ENCODE results near the gene CHI3L1. TPM values are rescaled to one million over a fixed set of nuclear protein-coding genes. Genes with fewer than 3 reads are reported as not detected.

The CHI3L1 gene
- polyA plus RNA-seq, 1 of the 3 experiments (the other 2 are of a cell fraction): not detected

DNA sequence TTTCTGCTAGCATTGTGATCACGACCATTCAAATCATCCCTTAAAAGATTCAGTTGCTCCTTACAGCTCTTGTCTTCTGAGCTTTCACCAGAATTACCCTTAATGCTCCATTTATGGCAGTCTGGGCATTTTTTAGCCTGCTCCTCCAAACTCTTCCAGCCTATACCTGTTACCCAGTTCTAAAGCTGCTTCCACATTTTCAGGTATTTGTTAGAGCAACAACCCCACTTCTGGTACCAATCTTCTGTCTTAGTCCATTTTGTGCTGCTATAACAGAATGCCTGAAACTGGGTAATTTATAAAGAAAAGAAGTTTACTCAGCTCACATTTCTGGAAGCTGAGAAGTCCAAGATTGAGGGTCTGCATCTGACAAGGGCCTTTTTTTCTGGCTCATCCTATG, 28.1 kb downstream of the CHI3L1 start:
- Histone ChIP-seq H3K4me3 (ENCODE audit: low read depth in 2 of 2, low read length in 1 of 2) (no peak overlapping the region), H3K9ac (no peak overlapping the region), H3K27ac (ENCODE audit: low read depth in 2 of 2, low read length in 1 of 2) (no peak overlapping the region), H3K4me1 (ENCODE audit: control insufficient read depth in 1 of 2, insufficient read depth in 2 of 2, low read depth in 1 of 2, low read length in 1 of 2) (peaks cover 12 to 13% of the 10 kb centered on the region in 2 experiments), H3K36me3 (replicated peaks in 1 of 2; ENCODE audit: control insufficient read depth in 1 of 2, insufficient read depth in 2 of 2, low read length in 1 of 2) (no peaks in the 10 kb centered on the region), H3K9me3 (no peaks in the 10 kb centered on the region), H3K4me2 (no peak overlapping the region), H3K79me2 (ENCODE audit: insufficient read depth) (no peaks in the 10 kb centered on the region), H3K27me3 (ENCODE audit: insufficient read depth) (no peaks in the 10 kb centered on the region), H3K9me2 (no peaks in the 10 kb centered on the region), H4K20me1 (ENCODE audit: insufficient read depth) (no peaks in the 10 kb centered on the region), H2AFZ (ENCODE audit: low read depth) (no peak overlapping the region), H3F3A (replicated peaks; ENCODE audit: insufficient read depth) (no peaks in the 10 kb centered on the region)
- TF ChIP-seq RCOR1 (IDR thresholded peaks at IDR 0.05; ENCODE audit: low read length) (no peak), EP300 (IDR thresholded peaks at IDR 0.05; ENCODE audit: borderline replicate concordance in 1 of 2, low read depth in 1 of 2, low read length in 1 of 2) (no peak), FOSL2 (IDR thresholded peaks at IDR 0.05; ENCODE audit: borderline replicate concordance, low read depth) (no peak), JUND (IDR thresholded peaks at IDR 0.05) (no peak), YY1 (IDR thresholded peaks at IDR 0.05; ENCODE audit: low read depth) (no peak), SMC3 (IDR thresholded peaks at IDR 0.05; ENCODE audit: low read depth, low read length) (no peak)
- TF ChIP-seq, protein P1, sequence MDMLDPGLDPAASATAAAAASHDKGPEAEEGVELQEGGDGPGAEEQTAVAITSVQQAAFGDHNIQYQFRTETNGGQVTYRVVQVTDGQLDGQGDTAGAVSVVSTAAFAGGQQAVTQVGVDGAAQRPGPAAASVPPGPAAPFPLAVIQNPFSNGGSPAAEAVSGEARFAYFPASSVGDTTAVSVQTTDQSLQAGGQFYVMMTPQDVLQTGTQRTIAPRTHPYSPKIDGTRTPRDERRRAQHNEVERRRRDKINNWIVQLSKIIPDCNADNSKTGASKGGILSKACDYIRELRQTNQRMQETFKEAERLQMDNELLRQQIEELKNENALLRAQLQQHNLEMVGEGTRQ (IDR thresholded peaks at IDR 0.05; ENCODE audit: borderline replicate concordance, low read depth, low read length): no peak
- TF ChIP-seq, protein P2, sequence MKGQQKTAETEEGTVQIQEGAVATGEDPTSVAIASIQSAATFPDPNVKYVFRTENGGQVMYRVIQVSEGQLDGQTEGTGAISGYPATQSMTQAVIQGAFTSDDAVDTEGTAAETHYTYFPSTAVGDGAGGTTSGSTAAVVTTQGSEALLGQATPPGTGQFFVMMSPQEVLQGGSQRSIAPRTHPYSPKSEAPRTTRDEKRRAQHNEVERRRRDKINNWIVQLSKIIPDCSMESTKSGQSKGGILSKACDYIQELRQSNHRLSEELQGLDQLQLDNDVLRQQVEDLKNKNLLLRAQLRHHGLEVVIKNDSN (IDR thresholded peaks at IDR 0.05; ENCODE audit: borderline replicate concordance, low read depth): no peak
- CTCF ChIA-PET: interaction anchor here (1.3 to 3.0 kb wide), 4 partner anchors 10 to 57 kb away, joined by 5 to 12 read pairs (median 9); no protein-coding TSS in a partner anchor
- no peak for DNase-seq
- WGBS (ENCODE audit: low lambda C conversion rate): 50% methylated on average over 1 of the region's 1 CpG
- POLR2A ChIA-PET: no interaction called here

DNA sequence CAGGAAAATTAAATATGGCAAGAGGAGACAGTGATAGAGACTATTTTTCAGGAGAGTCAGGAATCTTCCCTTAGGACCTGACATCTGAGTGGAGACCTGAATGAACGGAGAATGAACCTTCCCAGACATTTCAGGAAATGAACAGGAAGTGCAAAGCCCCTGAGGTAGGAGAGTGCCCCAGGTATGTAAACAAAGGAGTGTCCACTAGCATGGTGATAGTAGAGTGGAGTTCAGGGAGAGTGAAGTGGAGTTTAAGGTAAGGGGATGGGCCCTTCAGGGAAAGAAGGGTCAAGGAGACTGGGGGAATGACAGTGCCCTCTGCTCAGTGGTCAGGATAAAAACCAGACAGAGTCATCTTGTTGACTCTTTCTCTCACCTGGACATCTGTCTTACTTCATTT, 30.2 kb downstream of the CHI3L1 start:
- Histone ChIP-seq H3K36me3 (replicated peaks in 1 of 2; ENCODE audit: control insufficient read depth in 1 of 2, insufficient read depth in 2 of 2, low read length in 1 of 2) (no peaks in the 10 kb centered on the region), H4K20me1 (ENCODE audit: insufficient read depth) (no peaks in the 10 kb centered on the region), H3K9me2 (no peaks in the 10 kb centered on the region), H3K9me3 (no peaks in the 10 kb centered on the region), H3K4me1 (ENCODE audit: control insufficient read depth in 1 of 2, insufficient read depth in 2 of 2, low read depth in 1 of 2, low read length in 1 of 2) (peaks cover 28% of the 10 kb centered on the region in 2 experiments), H2AFZ (ENCODE audit: low read depth) (no peak overlapping the region), H3K79me2 (ENCODE audit: insufficient read depth) (no peaks in the 10 kb centered on the region), H3F3A (replicated peaks; ENCODE audit: insufficient read depth) (no peaks in the 10 kb centered on the region), H3K9ac (no peak overlapping the region), H3K27me3 (ENCODE audit: insufficient read depth) (no peaks in the 10 kb centered on the region), H3K27ac (ENCODE audit: low read depth in 2 of 2, low read length in 1 of 2) (no peak overlapping the region), H3K4me2 (no peak overlapping the region), H3K4me3 (ENCODE audit: low read depth in 2 of 2, low read length in 1 of 2) (no peak overlapping the region)
- ChIA-PET CTCF (interaction anchor here (2.9 to 3.0 kb wide), 2 partner anchors 8 to 60 kb away, joined by 10 to 12 read pairs; no protein-coding TSS in a partner anchor), POLR2A (no interaction called here)
- no peak for DNase-seq
- 81% methylated on average over 1 of the region's 1 CpG for WGBS (ENCODE audit: low lambda C conversion rate)
- TF ChIP-seq TEAD4 (IDR thresholded peaks at IDR 0.05; ENCODE audit: borderline replicate concordance, insufficient read depth) (no peak), RAD21 (IDR thresholded peaks at IDR 0.05; ENCODE audit: low read length) (no peak), RCOR1 (IDR thresholded peaks at IDR 0.05; ENCODE audit: low read length) (no peak), FOXJ3 (CRISPR knock-in tag; IDR thresholded peaks at IDR 0.05) (no peak), CHD2 (IDR thresholded peaks at IDR 0.05; ENCODE audit: low read length, partially characterized antibody) (no peak), TCF12 (IDR thresholded peaks at IDR 0.05) (no peak), SIN3A (IDR thresholded peaks at IDR 0.05; ENCODE audit: borderline replicate concordance, low read depth, low read length) (no peak), EZH2phosphoT487 (IDR thresholded peaks at IDR 0.05; ENCODE audit: borderline replicate concordance, low read depth) (no peak), GABPA (IDR thresholded peaks at IDR 0.05; ENCODE audit: low read depth) (no peak), POLR2AphosphoS5 (IDR thresholded peaks at IDR 0.05; ENCODE audit: low read depth, low read length) (no peak)
- TF ChIP-seq, protein P3, sequence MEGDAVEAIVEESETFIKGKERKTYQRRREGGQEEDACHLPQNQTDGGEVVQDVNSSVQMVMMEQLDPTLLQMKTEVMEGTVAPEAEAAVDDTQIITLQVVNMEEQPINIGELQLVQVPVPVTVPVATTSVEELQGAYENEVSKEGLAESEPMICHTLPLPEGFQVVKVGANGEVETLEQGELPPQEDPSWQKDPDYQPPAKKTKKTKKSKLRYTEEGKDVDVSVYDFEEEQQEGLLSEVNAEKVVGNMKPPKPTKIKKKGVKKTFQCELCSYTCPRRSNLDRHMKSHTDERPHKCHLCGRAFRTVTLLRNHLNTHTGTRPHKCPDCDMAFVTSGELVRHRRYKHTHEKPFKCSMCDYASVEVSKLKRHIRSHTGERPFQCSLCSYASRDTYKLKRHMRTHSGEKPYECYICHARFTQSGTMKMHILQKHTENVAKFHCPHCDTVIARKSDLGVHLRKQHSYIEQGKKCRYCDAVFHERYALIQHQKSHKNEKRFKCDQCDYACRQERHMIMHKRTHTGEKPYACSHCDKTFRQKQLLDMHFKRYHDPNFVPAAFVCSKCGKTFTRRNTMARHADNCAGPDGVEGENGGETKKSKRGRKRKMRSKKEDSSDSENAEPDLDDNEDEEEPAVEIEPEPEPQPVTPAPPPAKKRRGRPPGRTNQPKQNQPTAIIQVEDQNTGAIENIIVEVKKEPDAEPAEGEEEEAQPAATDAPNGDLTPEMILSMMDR (IDR thresholded peaks at IDR 0.05): no peak
- TF ChIP-seq, protein P4, sequence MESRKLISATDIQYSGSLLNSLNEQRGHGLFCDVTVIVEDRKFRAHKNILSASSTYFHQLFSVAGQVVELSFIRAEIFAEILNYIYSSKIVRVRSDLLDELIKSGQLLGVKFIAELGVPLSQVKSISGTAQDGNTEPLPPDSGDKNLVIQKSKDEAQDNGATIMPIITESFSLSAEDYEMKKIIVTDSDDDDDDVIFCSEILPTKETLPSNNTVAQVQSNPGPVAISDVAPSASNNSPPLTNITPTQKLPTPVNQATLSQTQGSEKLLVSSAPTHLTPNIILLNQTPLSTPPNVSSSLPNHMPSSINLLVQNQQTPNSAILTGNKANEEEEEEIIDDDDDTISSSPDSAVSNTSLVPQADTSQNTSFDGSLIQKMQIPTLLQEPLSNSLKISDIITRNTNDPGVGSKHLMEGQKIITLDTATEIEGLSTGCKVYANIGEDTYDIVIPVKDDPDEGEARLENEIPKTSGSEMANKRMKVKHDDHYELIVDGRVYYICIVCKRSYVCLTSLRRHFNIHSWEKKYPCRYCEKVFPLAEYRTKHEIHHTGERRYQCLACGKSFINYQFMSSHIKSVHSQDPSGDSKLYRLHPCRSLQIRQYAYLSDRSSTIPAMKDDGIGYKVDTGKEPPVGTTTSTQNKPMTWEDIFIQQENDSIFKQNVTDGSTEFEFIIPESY (IDR thresholded peaks at IDR 0.05; ENCODE audit: borderline replicate concordance, low read depth): no peak
- TF ChIP-seq, protein P5, sequence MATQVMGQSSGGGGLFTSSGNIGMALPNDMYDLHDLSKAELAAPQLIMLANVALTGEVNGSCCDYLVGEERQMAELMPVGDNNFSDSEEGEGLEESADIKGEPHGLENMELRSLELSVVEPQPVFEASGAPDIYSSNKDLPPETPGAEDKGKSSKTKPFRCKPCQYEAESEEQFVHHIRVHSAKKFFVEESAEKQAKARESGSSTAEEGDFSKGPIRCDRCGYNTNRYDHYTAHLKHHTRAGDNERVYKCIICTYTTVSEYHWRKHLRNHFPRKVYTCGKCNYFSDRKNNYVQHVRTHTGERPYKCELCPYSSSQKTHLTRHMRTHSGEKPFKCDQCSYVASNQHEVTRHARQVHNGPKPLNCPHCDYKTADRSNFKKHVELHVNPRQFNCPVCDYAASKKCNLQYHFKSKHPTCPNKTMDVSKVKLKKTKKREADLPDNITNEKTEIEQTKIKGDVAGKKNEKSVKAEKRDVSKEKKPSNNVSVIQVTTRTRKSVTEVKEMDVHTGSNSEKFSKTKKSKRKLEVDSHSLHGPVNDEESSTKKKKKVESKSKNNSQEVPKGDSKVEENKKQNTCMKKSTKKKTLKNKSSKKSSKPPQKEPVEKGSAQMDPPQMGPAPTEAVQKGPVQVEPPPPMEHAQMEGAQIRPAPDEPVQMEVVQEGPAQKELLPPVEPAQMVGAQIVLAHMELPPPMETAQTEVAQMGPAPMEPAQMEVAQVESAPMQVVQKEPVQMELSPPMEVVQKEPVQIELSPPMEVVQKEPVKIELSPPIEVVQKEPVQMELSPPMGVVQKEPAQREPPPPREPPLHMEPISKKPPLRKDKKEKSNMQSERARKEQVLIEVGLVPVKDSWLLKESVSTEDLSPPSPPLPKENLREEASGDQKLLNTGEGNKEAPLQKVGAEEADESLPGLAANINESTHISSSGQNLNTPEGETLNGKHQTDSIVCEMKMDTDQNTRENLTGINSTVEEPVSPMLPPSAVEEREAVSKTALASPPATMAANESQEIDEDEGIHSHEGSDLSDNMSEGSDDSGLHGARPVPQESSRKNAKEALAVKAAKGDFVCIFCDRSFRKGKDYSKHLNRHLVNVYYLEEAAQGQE (IDR thresholded peaks at IDR 0.05; ENCODE audit: low read depth, low read length): no peak

All from SK-N-SH (cell line).